Stimulated activated naive B cell treated with anti-CD40 and anti-IgM and Interleukin-4, amounts not matched to agents 10 μg/mL and 1 μg/mL and 100 μg/mL, for 72 hours (primary cell): ENCODE measurements around the gene ZCCHC18.
"Not testable (repeated sequence)": the region's sequence is repeated elsewhere in the genome, so short reads cannot be mapped to it uniquely, and the experiment has no call there.

ENCODE experiments used
- ATAC-seq, 2 donors: fragments of 150-1000 bp; cut with Tn5 transposase; replicated peaks; 2 replicates each; pipeline ENCODE4 v1.10.0; 2021; ENCODE audit warnings: moderate library complexity in 1 of 2
- DNase-seq: peaks from one replicate; pipeline ENCODE4 v3.0.0; 2021
- H3K27ac Mint-ChIP-seq: one replicate; pipeline ENCODE4 v1.8.0; 2022; ENCODE audit warnings: mild to moderate bottlenecking, mixed read lengths
- H3K27me3 Mint-ChIP-seq, 2 donors: one replicate each; pipeline ENCODE4 v1.8.0; 2022; ENCODE audit warnings: mixed read lengths in 2 of 2
- H3K36me3 Mint-ChIP-seq, 2 donors: one replicate each; pipeline ENCODE4 v1.8.0; 2022; ENCODE audit warnings: mixed read lengths in 2 of 2, mild to moderate bottlenecking in 1 of 2
- H3K4me1 Mint-ChIP-seq, 2 donors: one replicate each; pipeline ENCODE4 v1.8.0; 2022; ENCODE audit warnings: mixed read lengths in 2 of 2, mild to moderate bottlenecking in 1 of 2
- H3K4me3 Mint-ChIP-seq, 2 donors: one replicate each; pipeline ENCODE4 v1.8.0; 2022; ENCODE audit warnings: mild to moderate bottlenecking in 2 of 2, mixed read lengths in 2 of 2, moderate library complexity in 1 of 2
- H3K9me3 Mint-ChIP-seq, 2 donors: one replicate each; pipeline ENCODE4 v1.8.0; 2022; ENCODE audit warnings: mixed read lengths in 2 of 2, mild to moderate bottlenecking in 1 of 2

The ZCCHC18 gene

DNA sequence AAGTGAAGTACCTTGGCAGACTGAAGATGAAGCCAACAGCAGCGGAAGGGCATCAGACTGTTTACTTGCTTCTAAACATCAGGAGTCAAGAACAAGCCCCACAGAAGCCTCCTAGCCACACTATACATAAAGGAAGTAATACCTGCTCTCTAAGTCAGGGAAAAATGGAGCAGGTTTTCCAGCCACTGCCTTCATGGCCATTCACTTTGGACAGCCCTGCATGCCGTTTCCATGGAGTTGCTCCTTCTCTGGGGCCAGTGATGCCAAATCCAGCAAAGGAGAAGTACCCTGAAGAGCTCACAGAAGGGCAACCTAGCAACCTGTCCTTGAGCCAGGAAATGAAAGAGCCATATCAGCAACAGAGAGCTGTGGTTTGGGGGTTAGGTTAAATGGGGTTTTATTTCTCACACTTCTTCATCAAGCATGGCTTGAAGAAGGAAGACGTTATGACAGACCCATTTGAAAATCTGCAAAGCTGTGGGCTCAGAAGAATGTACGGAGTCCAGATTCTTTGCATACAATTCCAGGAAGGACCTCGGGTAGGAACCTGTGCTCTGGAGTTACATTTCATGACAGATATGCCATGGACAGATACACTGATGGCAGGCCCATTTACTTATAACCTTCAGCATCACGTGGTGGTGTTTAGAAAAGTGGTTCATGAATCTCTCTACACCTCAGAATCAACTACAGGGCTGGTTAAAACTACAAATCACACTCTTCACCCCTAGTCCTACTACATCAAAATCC lies 1.7 kb upstream of the ZCCHC18 start:
- peak; percentile 17 to 41 for ATAC-seq
- DNase-seq, H3K36me3 Mint-ChIP-seq, H3K27ac Mint-ChIP-seq, H3K27me3 Mint-ChIP-seq, H3K4me3 Mint-ChIP-seq, H3K9me3 Mint-ChIP-seq: not testable (repeated sequence)
- peaks cover 4 to 19% of the 10 kb centered on the region in 2 donors for H3K4me1 Mint-ChIP-seq

- DNase-seq (peak; percentile 31), ATAC-seq (peak; percentile 64 to 67)
- Mint-ChIP-seq H3K4me1 (peaks cover 12 to 38% of the 10 kb centered on the region in 2 donors), H3K4me3 (peak overlapping the region; percentile 86 to 93), H3K9me3 (no peaks in the 10 kb centered on the region), H3K27me3 (no peaks in the 10 kb centered on the region), H3K27ac (peak overlapping the region; percentile 93), H3K36me3 (no peaks in the 10 kb centered on the region)
These were observed 1.1 kb downstream of the ZCCHC18 start for GRCh38 chrX:104113222-104113965.

- Mint-ChIP-seq H3K4me1 (peaks cover 13 to 37% of the 10 kb centered on the region in 2 donors), H3K36me3 (no peaks in the 10 kb centered on the region), H3K27me3 (no peaks in the 10 kb centered on the region), H3K4me3 (no peak overlapping the region), H3K27ac (no peak overlapping the region), H3K9me3 (no peaks in the 10 kb centered on the region)
- ATAC-seq (peak in 1 of 2 donors; percentile 41), DNase-seq (no peak)
These were observed 5.4 kb downstream of the ZCCHC18 start for GRCh38 chrX:104117759-104118158.

DNA sequence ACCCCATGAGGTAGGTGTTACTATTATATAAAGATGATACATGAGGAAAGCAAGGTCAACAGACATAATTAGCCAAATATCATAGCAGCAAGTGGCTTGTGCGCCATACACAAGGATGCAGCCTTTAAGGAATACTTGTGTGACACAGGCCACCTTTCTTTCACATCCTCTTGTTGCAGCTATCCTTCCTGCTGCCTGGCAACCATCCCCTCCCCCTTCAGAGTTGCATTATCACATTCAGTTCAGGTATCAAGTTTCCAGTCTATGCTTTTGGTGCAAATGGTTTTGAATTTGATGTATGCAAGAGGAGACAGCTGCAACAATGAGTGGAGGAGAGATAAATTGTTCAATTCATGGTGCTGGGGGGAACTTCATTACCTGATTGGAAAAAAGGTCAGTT lies 6.4 kb downstream of the ZCCHC18 start:
- Mint-ChIP-seq H3K4me3 (no peak overlapping the region), H3K27me3 (no peaks in the 10 kb centered on the region), H3K9me3 (no peaks in the 10 kb centered on the region), H3K4me1 (peaks cover 19 to 46% of the 10 kb centered on the region in 2 donors), H3K27ac (no peak overlapping the region), H3K36me3 (no peaks in the 10 kb centered on the region)
- DNase-seq, result no peak
- no peak for ATAC-seq

DNA sequence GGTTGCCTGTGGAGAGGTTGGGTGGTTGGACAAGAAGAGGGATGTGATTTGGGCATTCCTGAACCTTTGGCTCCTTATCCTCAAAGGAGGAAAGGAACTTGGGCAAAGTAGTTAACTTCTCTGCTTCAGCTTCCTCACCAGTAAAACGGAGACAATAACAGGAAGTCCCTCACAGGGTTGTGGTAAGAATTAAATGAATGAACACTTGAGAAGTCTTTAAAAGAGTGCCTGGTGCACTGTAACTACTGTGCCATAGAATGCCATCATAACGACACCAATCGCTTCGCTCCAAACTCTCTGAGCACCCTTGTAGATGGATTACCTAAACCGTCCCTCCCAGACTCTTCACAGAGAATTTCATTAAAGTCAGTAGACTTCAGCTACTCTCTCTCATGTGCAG lies 10.5 kb downstream of the ZCCHC18 start:
- Mint-ChIP-seq H3K4me3 (no peak overlapping the region), H3K27ac (peak overlapping the region; percentile 90), H3K4me1 (peaks cover 22 to 43% of the 10 kb centered on the region in 2 donors), H3K9me3 (no peaks in the 10 kb centered on the region), H3K36me3 (peaks cover 4 to 5% of the 10 kb centered on the region in 2 donors), H3K27me3 (no peaks in the 10 kb centered on the region)
- ATAC-seq, result peak; percentile 84 to 94
- no peak for DNase-seq

DNA sequence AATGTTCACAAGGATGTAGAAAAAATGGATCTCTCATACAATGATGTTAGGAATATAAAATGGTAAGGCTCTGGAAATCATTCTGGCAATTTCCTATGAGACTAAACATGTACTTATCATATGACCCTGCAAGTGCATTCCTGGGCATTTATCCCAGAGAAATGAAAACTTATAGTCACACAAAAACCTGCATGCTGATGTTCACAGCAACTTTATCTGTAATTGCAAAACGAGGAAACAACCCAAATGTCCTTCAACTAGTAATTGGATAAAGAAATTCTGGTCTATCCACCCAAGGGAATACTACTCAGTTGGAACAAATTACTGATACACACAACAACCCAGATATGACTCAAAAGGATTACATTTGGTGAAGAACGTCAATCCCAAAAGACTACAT lies 14.5 kb downstream of the ZCCHC18 start:
- Mint-ChIP-seq H3K4me3 (no peak overlapping the region), H3K4me1 (peaks cover 22 to 36% of the 10 kb centered on the region in 2 donors), H3K27ac (no peak overlapping the region), H3K9me3 (no peaks in the 10 kb centered on the region), H3K27me3 (no peaks in the 10 kb centered on the region), H3K36me3 (peaks cover 5 to 10% of the 10 kb centered on the region in 2 donors)
- ATAC-seq (no peak), DNase-seq (no peak)

DNA sequence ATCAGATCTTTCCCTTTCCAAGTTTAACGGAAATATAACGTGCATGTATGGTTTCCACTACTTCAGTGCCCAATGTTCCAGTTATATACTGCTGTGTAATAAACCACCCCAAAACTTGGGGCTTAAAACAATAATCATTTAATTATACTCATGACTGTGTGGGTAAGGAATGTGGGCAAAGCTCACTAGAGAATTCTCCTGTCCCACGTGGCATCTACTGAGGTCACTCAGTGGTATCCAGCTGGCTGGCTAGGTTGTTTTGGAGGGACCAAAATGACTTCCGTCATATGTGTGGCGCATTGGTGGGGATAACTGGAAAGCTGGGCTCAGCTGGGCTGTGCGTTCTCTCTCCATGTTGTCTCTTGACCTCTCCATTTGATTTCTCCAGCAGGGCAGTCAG lies 18.5 kb downstream of the ZCCHC18 start:
- no peaks in the 10 kb centered on the region for H3K27me3 Mint-ChIP-seq
- ATAC-seq (no peak), DNase-seq (no peak)
- H3K9me3 Mint-ChIP-seq, result no peaks in the 10 kb centered on the region
- H3K36me3 Mint-ChIP-seq, result peaks cover 0 to 6% of the 10 kb centered on the region in 2 donors
- peaks cover 19 to 22% of the 10 kb centered on the region in 2 donors for H3K4me1 Mint-ChIP-seq
- no peak overlapping the region for H3K27ac Mint-ChIP-seq
- no peak overlapping the region for H3K4me3 Mint-ChIP-seq

DNA sequence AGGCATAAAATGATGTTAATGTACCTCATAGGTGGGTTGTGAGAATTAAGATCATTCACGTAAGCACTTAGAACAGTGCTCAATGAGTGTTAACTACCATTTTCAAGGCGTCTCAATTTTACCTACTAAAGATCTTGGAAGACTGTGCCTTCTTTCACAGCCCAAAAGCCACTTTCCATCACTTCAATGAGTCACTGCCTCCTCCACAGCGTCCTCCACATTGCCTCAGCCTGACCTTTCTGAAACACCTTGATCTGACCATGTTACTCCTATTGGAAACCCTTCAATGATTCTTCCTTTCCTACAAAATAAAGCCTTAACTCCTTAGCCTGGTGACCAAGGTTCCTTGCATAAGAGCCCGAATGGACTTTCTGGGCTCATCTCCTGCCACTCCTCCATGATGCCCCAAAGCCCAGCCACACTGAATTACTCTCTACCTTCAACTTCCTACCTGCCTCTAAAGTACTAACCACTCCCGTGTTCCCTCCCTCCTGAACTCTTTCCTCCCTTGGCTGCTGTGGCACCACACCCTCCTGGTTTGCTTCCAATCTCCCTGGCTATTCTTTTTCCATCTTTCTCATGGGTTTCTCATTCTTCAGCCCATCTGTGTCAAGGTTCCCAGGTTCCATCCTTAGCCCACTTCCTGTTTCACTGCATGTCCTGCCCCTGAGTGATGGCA lies 22.4 kb downstream of the ZCCHC18 start:
- Mint-ChIP-seq H3K4me1 (peaks cover 14 to 16% of the 10 kb centered on the region in 2 donors), H3K4me3 (no peak overlapping the region), H3K27me3 (no peaks in the 10 kb centered on the region), H3K27ac (no peak overlapping the region), H3K9me3 (no peaks in the 10 kb centered on the region), H3K36me3 (peaks cover 0 to 3% of the 10 kb centered on the region in 2 donors)
- ATAC-seq (no peak), DNase-seq (no peak)

- Mint-ChIP-seq H3K27ac (no peak overlapping the region), H3K27me3 (no peaks in the 10 kb centered on the region), H3K4me1 (peaks cover 14 to 16% of the 10 kb centered on the region in 2 donors), H3K9me3 (no peaks in the 10 kb centered on the region), H3K36me3 (peaks cover 0 to under 1% of the 10 kb centered on the region in 2 donors), H3K4me3 (no peak overlapping the region)
- DNase-seq (no peak), ATAC-seq (no peak)
These were observed 23.4 kb downstream of the ZCCHC18 start for GRCh38 chrX:104135677-104136076.

DNA sequence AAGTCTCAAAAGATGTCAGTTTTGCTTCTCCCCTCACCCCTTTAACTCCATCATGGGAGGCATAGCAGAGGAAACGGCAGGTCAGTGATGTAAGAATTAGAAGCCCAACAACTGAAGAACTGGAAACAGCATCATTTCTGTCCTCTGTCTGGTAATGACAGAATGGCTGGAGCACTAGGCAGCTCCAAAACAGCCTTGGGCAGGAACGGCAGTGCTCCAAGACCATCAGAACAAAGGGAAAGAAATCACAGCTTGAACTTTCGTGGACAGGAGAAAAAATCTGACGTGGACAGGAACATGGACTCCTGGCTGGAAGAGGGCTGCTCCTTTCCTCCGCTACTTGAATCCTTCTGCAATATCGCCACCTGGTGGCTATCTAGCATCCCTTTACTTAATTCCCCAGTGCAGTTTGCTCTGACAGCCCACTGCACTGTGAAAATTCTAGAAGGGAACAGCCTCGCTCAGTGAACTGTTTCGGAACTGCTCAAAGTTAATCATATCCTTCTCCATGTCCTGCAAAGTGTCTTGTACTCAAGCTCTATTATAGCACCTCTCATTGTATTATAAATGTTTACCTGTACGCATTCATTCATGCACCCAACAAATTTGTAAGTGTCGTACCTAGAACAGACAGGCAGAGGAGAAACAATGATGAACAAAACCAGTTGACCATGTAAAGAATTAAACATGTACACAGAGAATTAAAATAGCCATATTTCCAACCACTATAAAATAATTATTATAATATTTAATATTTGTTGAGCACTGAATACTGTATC lies 24.1 kb downstream of the ZCCHC18 start:
- H3K9me3 Mint-ChIP-seq, result no peaks in the 10 kb centered on the region
- ATAC-seq, result peak; percentile 73 to 86
- no peak overlapping the region for H3K27ac Mint-ChIP-seq
- no peaks in the 10 kb centered on the region for H3K27me3 Mint-ChIP-seq
- H3K4me3 Mint-ChIP-seq, result peak overlapping the region; percentile 48 to 58
- H3K36me3 Mint-ChIP-seq, result no peaks in the 10 kb centered on the region
- peaks cover 14 to 16% of the 10 kb centered on the region in 2 donors for H3K4me1 Mint-ChIP-seq
- DNase-seq, result peak; percentile 44

GRCh38 chrX:104137496-104137895 lies 25.2 kb downstream of the ZCCHC18 start:
- no peak for DNase-seq
- H3K27ac Mint-ChIP-seq, result no peak overlapping the region
- no peaks in the 10 kb centered on the region for H3K36me3 Mint-ChIP-seq
- no peak overlapping the region for H3K4me3 Mint-ChIP-seq
- no peaks in the 10 kb centered on the region for H3K9me3 Mint-ChIP-seq
- ATAC-seq, result no peak
- peaks cover 14 to 16% of the 10 kb centered on the region in 2 donors for H3K4me1 Mint-ChIP-seq
- no peaks in the 10 kb centered on the region for H3K27me3 Mint-ChIP-seq

DNA sequence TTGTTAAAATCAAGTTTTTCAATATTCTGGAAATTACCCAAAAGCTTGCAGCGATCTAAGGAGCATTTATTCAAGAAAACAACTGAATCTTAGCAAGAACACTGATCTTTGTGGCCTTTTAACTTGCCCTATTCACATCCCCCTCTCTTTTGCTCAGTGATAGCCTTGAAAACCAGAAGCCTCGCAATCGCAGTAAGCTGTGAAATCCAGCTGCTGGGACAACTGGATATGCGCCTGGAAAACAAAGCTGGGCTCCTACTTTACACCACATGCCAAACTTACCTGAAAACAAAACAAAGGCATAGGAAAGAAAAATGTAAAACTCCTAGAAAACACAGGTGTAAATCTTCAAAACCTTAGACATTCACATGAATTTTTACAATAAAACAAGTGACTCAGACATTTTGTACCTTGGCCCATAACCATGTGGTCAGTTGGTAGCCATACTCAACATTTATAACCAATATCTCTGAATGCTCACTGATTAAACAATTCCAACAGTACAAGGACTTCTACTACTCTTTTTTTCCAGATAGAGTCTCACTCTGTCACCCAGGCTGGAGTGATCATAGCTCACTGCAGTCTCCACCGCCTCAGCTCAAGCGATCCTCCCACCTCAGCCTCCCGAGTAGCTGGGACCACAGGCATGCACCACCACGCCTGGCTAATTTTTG lies 28.9 kb downstream of the ZCCHC18 start:
- Mint-ChIP-seq H3K27me3 (no peaks in the 10 kb centered on the region), H3K9me3 (no peaks in the 10 kb centered on the region), H3K36me3 (peaks cover 0 to 4% of the 10 kb centered on the region in 2 donors), H3K27ac (no peak overlapping the region), H3K4me3 (no peak overlapping the region), H3K4me1 (peaks cover 4 to 17% of the 10 kb centered on the region in 2 donors)
- DNase-seq (no peak), ATAC-seq (no peak)

DNA sequence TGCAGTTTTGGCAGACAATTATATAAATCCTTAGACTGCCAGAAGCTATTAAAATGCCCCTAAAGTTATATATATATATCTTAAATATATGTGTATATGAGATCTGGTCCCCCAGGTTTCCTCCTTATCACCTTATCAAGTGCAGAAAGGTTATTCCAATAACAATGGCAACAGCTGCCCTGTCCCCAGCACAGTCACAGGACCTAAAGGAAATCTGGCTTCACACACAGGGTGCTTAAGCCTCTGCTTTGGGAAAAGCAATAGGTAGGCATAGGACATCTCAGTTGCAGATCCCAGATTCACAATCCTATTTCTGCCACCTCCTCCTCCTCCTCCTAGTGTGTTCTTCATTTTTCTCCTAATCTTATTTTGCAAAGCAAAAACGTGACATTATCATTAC lies 38.7 kb downstream of the ZCCHC18 start:
- Mint-ChIP-seq H3K9me3 (no peaks in the 10 kb centered on the region), H3K27me3 (no peaks in the 10 kb centered on the region)

More for the DNA sequence above, 38.7 kb downstream of the ZCCHC18 start:
- DNase-seq (no peak), ATAC-seq (no peak)
- H3K4me3 Mint-ChIP-seq, result no peak overlapping the region
- H3K36me3 Mint-ChIP-seq, result no peaks in the 10 kb centered on the region
- H3K4me1 Mint-ChIP-seq, result peaks cover 8 to 17% of the 10 kb centered on the region in 2 donors
- H3K27ac Mint-ChIP-seq, result no peak overlapping the region
